Measurements from ENCODE around the gene KLHL7.

DNA sequence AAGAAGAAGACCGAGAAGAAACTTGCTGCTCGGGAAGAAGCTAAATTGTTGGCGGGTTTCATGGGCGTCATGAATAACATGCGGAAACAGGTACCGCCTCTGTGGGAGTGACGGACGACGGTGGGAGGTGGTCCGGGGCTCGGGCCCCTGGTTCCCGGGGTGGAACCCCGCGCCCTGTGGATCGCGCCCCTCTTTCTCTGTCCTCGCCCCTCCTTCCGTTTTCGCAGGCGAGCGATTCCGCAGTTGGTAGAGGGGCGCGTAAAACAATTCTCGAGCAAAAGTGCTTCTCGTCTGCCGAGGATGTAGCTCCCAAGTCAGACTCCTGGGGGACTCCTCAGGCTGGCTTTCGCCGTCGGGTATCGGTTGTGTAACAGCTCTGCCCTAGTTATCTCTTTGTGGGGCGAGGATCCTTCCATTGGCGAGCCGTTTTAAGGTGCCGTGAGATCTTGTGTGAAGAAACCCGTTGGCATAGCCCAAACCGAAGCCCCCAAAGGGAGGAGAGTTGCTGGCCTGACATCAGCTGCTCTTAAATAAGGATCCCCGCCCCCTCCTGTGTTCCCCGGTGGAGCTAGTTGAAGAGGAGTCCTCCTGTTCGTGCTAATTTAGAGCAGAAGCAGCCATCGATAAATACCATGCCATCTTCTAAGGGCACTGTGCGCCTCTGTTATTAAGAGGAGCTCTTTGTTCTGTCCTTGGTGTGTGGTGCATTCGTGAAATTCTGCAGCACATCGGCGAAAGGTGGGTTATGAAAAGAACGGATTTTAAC is 655 bp downstream of the KLHL7 start:
- TF ChIP-seq GATA2 (IDR thresholded peaks at IDR 0.05; ENCODE audit: low read depth, low read length) = no peak
- no peak for TF ChIP-seq GATA3 (IDR thresholded peaks at IDR 0.05; ENCODE audit: low read depth, low read length)

Data from SH-SY5Y (cell line).